Activated CD4-positive, alpha-beta T cell treated with anti-CD3 and anti-CD28 coated beads, Interleukin-2, amount 50 U/mL, for 1 hour (primary cell): ENCODE data around the gene RREB1.

ENCODE experiments used
- DNase-seq: peaks from one replicate; pipeline ENCODE4 v3.0.0-alpha.2; 2020

Gene RREB1, protein sequence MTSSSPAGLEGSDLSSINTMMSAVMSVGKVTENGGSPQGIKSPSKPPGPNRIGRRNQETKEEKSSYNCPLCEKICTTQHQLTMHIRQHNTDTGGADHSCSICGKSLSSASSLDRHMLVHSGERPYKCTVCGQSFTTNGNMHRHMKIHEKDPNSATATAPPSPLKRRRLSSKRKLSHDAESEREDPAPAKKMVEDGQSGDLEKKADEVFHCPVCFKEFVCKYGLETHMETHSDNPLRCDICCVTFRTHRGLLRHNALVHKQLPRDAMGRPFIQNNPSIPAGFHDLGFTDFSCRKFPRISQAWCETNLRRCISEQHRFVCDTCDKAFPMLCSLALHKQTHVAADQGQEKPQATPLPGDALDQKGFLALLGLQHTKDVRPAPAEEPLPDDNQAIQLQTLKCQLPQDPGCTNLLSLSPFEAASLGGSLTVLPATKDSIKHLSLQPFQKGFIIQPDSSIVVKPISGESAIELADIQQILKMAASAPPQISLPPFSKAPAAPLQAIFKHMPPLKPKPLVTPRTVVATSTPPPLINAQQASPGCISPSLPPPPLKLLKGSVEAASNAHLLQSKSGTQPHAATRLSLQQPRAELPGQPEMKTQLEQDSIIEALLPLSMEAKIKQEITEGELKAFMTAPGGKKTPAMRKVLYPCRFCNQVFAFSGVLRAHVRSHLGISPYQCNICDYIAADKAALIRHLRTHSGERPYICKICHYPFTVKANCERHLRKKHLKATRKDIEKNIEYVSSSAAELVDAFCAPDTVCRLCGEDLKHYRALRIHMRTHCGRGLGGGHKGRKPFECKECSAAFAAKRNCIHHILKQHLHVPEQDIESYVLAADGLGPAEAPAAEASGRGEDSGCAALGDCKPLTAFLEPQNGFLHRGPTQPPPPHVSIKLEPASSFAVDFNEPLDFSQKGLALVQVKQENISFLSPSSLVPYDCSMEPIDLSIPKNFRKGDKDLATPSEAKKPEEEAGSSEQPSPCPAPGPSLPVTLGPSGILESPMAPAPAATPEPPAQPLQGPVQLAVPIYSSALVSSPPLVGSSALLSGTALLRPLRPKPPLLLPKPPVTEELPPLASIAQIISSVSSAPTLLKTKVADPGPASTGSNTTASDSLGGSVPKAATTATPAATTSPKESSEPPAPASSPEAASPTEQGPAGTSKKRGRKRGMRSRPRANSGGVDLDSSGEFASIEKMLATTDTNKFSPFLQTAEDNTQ (N-terminal part only)

GRCh38 chr6:7107578-7108195 is at the start of gene RREB1:
Gene RREB1 (plus strand): TSS chr6:7107961. CDS start chr6:7181912, 73,951 bp downstream.
- peak; percentile 52 for DNase-seq

DNA sequence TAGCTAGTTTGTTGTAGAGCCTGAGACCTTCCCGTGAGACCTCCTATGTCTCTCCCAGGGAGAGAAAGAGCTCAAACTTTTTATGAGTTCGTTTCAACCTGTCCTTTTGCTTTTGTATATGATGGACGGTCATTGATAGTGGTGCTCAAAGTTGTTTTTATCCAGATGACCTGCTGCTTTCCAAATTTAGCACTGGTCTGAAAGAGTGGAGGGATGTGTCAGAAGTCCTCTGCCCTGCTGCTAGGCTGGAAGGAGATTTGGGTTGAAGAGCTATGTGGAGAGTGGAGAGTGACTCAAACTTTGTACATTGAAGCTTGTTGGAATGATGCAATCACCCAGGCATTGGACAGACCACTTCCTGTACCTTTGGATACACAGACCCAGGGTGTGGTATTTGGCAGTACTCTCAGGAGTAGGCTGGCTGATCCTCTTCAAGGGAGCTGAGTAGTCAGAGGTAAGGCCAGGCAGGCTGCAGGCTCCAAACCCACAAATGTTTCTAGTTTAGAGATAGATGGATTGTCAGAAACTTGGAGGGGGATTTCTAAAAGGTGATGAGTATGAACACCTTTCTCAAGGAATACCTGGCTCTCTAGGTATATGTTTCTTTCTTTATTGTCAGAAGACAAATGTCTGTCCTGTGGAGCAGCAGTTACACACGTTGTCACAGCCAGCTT is 49.4 kb upstream of the RREB1 start:
- DNase-seq: no peak

DNA sequence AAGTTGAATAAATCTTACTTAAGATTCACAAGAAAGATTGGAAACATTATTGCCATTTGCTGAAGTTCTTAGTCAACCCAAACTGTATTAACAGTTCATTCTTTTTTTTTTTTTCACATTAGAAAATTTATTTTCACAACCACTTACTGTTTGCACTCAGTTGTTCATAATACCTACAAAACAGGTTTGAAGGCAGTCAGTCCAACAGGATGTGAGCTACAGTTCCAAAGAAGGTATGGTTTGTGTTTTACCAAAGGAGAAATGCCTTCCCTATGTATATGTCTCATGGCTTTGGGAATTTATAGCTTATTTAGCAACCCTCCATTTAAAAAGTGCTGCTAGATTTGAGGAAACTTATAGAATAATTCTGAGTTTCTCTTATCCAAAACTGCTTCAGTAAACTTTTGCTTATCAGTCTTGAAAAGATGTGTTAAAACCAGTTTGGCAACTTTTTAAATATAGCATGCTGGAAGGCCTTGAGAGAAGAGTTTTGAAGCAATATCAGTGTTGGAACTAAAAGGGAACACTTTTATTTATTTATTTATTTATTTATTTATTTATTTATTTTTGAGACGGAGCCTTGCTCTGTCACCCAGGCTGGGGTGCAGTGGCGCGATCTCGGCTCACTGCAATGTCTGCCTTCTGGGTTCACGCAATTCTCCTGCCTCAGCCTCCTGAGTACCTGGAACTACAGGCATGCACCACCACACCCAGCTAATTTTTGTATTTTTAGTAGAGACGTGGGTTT is 46.8 kb upstream of the RREB1 start:
- no peak for DNase-seq

DNA sequence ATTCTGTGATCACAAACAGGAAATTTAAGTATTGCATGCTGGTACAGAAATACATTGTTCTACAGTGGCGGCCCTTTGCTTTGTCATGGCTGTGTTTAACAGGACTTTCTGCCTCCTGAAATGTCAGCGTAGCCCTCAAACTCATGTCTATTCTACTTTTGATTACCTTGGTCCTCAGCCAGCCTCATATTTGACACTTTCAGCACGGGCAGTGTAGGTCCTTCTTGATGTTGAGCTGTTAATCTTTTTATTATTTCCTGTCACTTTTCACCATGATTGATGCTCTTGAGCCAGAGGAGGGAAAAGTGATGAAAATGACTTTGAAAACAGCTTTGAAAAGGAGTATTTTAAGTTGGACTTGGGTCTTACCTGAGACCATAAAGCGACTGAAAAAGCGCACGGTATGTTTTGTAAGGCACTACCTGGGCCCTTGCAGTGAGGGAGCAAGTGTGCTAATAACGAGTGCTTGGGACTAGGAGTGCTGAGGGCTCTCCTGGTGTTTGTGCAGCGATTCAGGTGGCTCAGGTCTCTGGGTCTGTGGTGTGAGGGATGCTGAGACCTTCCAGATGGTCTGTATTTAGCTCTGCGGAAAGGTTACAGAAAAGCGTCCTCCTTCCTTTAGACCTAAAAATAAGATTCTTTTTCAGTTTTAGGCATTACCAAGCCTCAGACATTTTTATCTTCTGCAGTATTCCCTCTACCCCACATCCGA is 45.2 kb upstream of the RREB1 start:
- DNase-seq: no peak

DNA sequence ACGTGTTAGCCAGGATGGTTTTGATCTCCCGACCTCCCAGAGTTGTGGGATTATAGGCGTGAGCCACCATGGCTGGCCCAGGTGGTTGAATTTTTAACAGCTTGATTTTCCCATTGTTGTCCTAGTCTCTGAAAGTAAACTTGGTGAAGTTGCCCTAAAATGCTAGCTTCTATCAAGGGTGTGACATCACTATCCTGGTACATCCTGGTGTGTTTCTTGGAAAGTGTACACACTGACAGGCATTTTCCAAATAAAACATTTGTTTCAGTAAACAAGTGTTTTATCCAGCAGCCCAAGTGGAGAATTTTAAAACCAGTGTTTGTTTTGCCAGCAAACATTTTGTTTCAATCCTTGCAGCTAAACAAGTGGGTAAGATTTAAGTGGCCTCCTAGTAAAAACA is 40.5 kb upstream of the RREB1 start:
- DNase-seq: no peak

- DNase-seq: no peak
These were observed 36.4 kb upstream of the RREB1 start for GRCh38 chr6:7071405-7071804.

DNA sequence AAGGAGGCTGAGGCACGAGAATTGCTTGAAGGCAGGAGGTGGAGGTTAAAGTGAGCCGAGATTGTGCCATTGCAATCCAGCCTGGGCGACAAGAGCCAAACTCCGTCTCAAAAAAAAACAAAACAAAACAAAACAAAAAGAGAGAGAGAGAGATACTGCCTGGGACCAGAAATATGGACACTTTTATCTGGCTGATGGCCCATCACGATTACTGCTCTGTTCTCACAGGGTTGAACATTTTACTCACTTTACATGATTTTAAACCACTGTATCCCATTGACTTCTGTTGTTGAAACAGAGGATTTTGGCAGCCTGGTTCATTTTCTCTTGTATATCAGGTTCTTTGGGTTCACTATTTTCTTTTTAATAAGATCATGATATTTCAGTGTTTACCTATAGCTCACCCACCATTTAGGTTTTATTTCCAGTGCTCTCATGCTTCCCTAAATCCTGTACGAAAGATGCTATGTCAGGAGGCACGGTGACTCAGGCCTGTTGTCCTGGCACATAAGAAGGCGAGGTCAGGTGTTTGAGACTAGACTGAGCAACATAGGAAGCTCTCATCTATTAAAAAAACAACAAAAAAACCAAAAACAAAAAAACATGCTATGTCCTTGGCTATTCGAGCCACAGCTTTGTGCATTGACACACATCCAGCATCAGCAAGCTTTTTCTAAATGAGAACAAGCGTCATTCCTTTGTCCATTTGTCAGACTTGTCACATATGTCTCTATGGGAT is 34.5 kb upstream of the RREB1 start:
- no peak for DNase-seq

DNA sequence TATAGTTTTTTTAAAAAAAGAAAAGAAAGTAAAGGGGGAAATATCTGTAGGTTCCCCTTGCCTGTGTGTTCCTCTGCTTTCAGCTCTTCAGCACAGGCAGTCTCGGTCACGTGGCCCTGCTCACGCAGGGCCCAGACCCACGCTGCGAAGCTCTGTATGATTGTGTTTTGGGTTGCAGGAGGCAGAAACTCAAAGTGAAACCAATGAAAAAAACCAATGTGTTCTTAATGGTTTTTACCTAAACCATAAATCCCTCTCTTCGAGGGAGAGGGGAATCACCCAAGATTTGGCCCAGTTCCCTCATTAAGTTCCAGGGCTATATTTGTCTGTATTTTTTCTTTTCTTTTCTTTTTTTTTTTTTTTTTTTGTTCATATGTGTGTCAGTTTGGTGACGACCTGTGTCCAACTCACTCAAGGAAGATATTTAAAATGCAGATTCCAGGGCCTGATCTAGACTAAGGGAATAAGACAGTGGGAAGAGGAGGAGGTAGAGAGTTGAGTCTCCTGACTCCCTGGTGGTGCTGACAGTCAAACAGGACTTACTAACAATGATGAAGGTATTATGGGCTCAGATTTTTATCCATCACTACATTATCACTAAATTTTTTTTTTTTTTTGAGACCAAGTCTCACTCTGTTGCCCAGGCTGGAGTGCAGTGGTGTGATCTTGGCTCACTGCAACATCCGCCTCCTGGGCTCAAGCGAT is 33.8 kb upstream of the RREB1 start:
- peak; percentile 41 for DNase-seq

- DNase-seq: no peak
These were observed 32.9 kb upstream of the RREB1 start for GRCh38 chr6:7074870-7075269.

DNA sequence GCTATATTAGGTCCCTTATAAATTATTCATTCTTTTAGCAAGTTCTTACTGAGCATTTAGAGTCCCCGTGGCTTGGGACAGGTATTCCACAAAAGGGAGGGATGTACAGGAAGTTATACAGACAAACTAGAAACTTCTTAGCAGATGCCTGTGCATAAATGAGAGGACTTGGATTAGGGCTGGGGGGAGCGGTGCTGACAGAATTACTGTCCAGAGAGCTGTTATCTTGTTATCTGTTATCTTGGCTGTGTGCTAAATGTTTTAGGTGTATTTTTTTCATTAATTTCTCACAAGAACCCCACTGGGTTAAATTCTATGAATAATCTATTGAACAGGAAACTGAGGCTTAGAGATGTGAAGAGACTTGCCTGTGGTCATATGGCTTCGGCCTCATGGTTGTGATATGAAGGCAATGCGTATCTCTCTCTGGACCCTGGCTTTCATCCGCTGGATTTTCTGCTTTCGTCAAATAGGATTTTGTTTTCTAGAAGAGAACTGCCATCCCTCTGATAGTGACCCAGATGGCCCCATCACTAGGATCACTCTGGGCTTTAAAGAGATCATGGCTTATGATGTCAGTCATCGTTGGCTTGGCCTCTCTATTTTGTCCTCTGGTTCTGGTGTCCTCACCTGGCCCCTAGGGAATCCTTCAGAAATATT is 32.3 kb upstream of the RREB1 start:
- no peak for DNase-seq

DNA sequence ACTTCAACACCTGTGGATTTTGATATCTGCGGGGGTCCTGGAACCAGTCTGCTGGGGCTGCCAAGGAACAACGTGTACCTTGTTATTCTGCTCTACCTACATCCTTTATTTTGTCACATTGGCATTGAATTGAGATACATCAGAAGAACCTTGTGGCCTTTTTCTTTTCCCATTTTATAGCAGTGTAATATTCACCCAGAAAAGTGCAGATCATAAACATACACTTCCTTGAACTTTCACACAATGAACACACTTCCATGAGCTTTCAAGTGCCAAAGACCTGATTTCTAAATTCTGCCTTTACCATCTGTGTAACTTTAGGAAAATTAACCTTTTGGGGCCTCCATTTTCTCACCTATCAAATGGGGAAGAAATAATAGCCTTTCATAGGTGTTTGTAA is 29.9 kb upstream of the RREB1 start:
- no peak for DNase-seq

GRCh38 chr6:7078856-7079255 is 28.9 kb upstream of the RREB1 start:
- no peak for DNase-seq

- no peak for DNase-seq
These were observed 27.4 kb upstream of the RREB1 start for GRCh38 chr6:7080311-7080710.

DNA sequence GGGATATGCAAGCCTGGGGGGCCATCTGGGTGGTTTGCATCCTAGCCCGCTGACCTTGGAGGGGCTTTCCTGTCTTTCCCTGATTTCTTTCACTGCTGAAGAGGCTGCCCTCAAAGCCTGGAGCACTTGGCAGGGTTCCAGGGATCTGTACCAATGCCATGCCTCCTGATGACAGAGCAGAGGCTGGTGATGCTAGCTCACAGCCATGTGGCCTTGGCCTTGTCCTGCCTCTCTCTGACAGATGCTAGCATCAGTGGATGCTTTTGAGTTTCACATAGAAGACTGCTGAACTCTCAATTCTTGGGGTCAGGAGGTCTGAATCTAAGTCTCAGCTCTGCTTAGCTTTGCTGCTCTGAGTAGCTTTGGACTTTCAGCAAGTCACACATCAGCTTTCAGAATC is 21.9 kb upstream of the RREB1 start:
- no peak for DNase-seq

DNA sequence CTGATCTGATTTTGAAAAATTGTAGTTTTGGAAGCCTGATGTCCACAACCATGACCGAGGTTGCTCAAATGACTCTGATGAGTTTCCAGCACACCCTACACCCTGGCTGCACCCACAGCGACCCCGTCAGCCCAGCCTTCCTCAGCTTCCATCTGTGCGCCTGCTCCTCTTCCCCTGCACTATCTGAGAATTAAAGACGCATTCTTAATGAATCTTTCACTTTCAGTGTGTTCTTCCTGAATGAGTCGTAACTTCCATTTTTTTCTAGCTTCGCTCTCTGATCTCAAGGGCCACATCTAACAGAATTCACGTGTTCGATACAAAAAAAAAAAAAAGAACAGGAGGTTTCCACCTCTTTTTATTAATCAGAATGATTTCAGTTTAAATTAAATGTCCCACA is 21.3 kb upstream of the RREB1 start:
- peak; percentile 25 for DNase-seq

- DNase-seq: no peak
These were observed 20.7 kb upstream of the RREB1 start for GRCh38 chr6:7087066-7087465.

GRCh38 chr6:7087491-7087979 is 20.2 kb upstream of the RREB1 start:
- peak; percentile 13 for DNase-seq

- no peak for DNase-seq
These were observed 19.6 kb upstream of the RREB1 start for GRCh38 chr6:7088076-7088742.
